Measurements from ENCODE around the gene TBX18. TPM values are rescaled to one million over a fixed set of nuclear protein-coding genes. Genes with fewer than 3 reads are reported as not detected.

TBX18 gene
- total RNA-seq (1 to 10 TPM in 2 of 5 donors, not detected in 3; 1.0 to 4.6 TPM), polyA plus RNA-seq (under 1 TPM in 2 of 3 donors, not detected in 1; 0.12 to 0.53 TPM)
- long read RNA-seq, donor 1, full-length matches to known transcripts = 1 of 1 reads
- long read RNA-seq, donor 1, partial matches to known transcripts = 0 of 1 reads
- long read RNA-seq, donor 1, other reads (novel, unspliced or antisense) = 0 of 1 reads
- long read RNA-seq, donor 2 = 0 reads
- long read RNA-seq, donor 3, full-length matches to known transcripts = 1 of 1 reads
- long read RNA-seq, donor 3, partial matches to known transcripts = 0 of 1 reads
- long read RNA-seq, donor 3, other reads (novel, unspliced or antisense) = 0 of 1 reads
- long read RNA-seq, donor 4 = 0 reads
- long read RNA-seq, donor 5, full-length matches to known transcripts = 1 of 1 reads
- long read RNA-seq, donor 5, partial matches to known transcripts = 0 of 1 reads
- long read RNA-seq, donor 5, other reads (novel, unspliced or antisense) = 0 of 1 reads
- long read RNA-seq, donor 6, full-length matches to known transcripts = 3 of 3 reads
- long read RNA-seq, donor 6, partial matches to known transcripts = 0 of 3 reads
- long read RNA-seq, donor 6, other reads (novel, unspliced or antisense) = 0 of 3 reads
- long read RNA-seq, donor 7, partial matches to known transcripts = 0 of 1 reads
- long read RNA-seq, donor 7, other reads (novel, unspliced or antisense) = 0 of 1 reads
- long read RNA-seq, donor 8 = 0 reads
- long read RNA-seq, donor 9 = 0 reads
- long read RNA-seq, donor 10 = 0 reads

GRCh38 chr6:84764332-84765049, at the start of gene TBX18:
TBX18 (minus strand) TSS chr6:84764598; CDS start chr6:84764181, 417 bp downstream.
- Histone ChIP-seq H3K4me1 (peaks cover 7 to 37% (median 23%) of the 10 kb centered on the region in 4 donors), H3K36me3 (no peaks in the 10 kb centered on the region), H3K27ac (peak within 1 kb of the TSS in 2 of 5 donors; percentile 59 to 63), H3K4me3 (peak within 1 kb of the TSS; percentile 36 to 45 (median 41)), H3K9me3 (peaks cover 0 to 40% (median 9%) of the 10 kb centered on the region in 4 donors), H3K27me3 (peaks cover 24 to 100% (median 77%) of the 10 kb centered on the region in 3 donors)
- DNase-seq = peak; percentile 39 to 91
- intact Hi-C loops (cut with DNase I; ENCODE audit: low total_unique reads) = no loop called here
- 2 to 6% (median 4%) methylated on average over 41 to 42 of the region's 42 CpGs for WGBS, 5 donors
- TF ChIP-seq CTCF (IDR thresholded peaks at IDR 0.05) (no peak), EP300 (IDR thresholded peaks at IDR 0.05) (no peak), POLR2AphosphoS5 (IDR thresholded peaks at IDR 0.05) (no peak), POLR2A (IDR thresholded peaks at IDR 0.05) (no peak)

- Histone ChIP-seq H3K36me3 (no peaks in the 10 kb centered on the region), H3K27me3 (no peaks in the 10 kb centered on the region), H3K4me3 (no peak overlapping the region), H3K4me1 (no peaks in the 10 kb centered on the region), H3K27ac (no peak overlapping the region), H3K9me3 (no peaks in the 10 kb centered on the region)
- intact Hi-C loops (cut with DNase I; ENCODE audit: low total_unique reads) = no loop called here
- DNase-seq = no peak
- no peak for TF ChIP-seq CTCF (IDR thresholded peaks at IDR 0.05)
- TF ChIP-seq POLR2AphosphoS5 (IDR thresholded peaks at IDR 0.05) = no peak
- no peak for TF ChIP-seq EP300 (IDR thresholded peaks at IDR 0.05)
- no peak for TF ChIP-seq POLR2A (IDR thresholded peaks at IDR 0.05)
Observed at GRCh38 chr6:84811351-84811750, 47.0 kb upstream of the TBX18 start.

- TF ChIP-seq EP300 (IDR thresholded peaks at IDR 0.05) (no peak), CTCF (IDR thresholded peaks at IDR 0.05) (no peak), POLR2AphosphoS5 (IDR thresholded peaks at IDR 0.05) (no peak), POLR2A (IDR thresholded peaks at IDR 0.05) (no peak)
- H3K27ac ChIP-seq = no peak overlapping the region
Observed at GRCh38 chr6:84809455-84809854, 45.1 kb upstream of the TBX18 start.

GRCh38 chr6:84808491-84809061, 44.2 kb upstream of the TBX18 start:
- H3K4me3 ChIP-seq = no peak overlapping the region
- H3K36me3 ChIP-seq = no peaks in the 10 kb centered on the region
- no peaks in the 10 kb centered on the region for H3K9me3 ChIP-seq
- DNase-seq = peak in 1 of 2 donors; percentile 55
- TF ChIP-seq EP300 (IDR thresholded peaks at IDR 0.05) (no peak), POLR2A (IDR thresholded peaks at IDR 0.05) (no peak), POLR2AphosphoS5 (IDR thresholded peaks at IDR 0.05) (no peak), CTCF (IDR thresholded peaks at IDR 0.05) (no peak)
- no peaks in the 10 kb centered on the region for H3K27me3 ChIP-seq
- WGBS, 5 donors = 72 to 87% (median 85%) methylated on average over 6 of the region's 6 CpGs
- intact Hi-C loops (cut with DNase I; ENCODE audit: low total_unique reads) = no loop called here
- no peak overlapping the region for H3K27ac ChIP-seq
- no peaks in the 10 kb centered on the region for H3K4me1 ChIP-seq

More at GRCh38 chr6:84809455-84809854, 45.1 kb upstream of the TBX18 start:
- H3K9me3 ChIP-seq = no peaks in the 10 kb centered on the region
- no peaks in the 10 kb centered on the region for H3K27me3 ChIP-seq
- no peaks in the 10 kb centered on the region for H3K4me1 ChIP-seq
- H3K4me3 ChIP-seq = no peak overlapping the region
- WGBS, 5 donors = 10 to 24% (median 19%) methylated on average over 4 of the region's 4 CpGs
- intact Hi-C loops (cut with DNase I; ENCODE audit: low total_unique reads) = no loop called here
- no peak for DNase-seq
- no peaks in the 10 kb centered on the region for H3K36me3 ChIP-seq
